NCI-H146 treated with DMSO at 0.1 percent for 48 hours (cell line): Measurements from ENCODE around the gene FLOT2.
"Not testable (repeated sequence)": the region's sequence is repeated elsewhere in the genome, so short reads cannot be mapped to it uniquely, and the experiment has no call there.

ENCODE experiments used
- DNase-seq: peaks from one replicate; lab custom pipeline; 2025; ENCODE audit not compliant: unreplicated experiment; lab: John Stamatoyannopoulos, UW

Gene FLOT2

GRCh38 chr17:28853295-28853694 lies 44.2 kb downstream of the FLOT2 start:
- DNase-seq, result no peak

DNA sequence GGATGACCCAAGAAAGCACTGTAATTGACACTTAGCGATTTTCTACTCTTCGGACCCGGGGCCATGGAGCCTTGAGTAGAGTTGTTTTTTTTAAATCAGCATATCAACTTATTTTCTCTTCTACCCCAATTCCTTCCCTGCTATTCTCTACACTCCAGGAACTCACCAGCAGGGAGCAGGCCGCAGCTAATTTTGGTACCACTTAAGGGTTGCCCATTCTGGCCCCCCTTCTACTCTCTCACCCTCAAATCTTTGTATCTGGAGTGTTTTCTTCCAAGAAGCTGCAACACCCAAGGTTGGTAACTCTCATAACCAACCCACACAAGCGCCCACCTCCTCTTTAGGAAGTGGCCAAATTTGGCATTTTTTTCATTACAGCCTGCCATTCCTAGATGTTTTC lies 48.3 kb downstream of the FLOT2 start:
- no peak for DNase-seq

DNA sequence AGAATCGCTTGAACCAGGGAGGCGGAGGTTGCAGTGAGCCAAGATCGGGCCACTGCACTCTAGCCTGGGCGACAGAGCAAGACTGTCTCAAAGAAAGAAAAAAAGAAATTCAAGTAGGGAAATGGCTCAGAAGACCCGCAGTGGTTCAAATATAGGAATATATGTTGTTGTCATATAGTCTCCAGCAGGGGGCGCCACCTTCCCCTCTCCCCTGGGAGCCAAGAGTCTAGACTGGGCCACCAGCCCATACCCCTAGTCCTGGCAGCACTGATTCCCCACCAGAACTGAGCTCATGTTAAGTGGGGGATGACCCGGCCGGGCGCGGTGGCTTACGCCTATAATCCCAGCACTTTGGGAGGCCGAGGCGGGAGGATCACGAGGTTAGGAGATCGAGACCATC lies 48.9 kb downstream of the FLOT2 start:
- not testable (repeated sequence) for DNase-seq

DNA sequence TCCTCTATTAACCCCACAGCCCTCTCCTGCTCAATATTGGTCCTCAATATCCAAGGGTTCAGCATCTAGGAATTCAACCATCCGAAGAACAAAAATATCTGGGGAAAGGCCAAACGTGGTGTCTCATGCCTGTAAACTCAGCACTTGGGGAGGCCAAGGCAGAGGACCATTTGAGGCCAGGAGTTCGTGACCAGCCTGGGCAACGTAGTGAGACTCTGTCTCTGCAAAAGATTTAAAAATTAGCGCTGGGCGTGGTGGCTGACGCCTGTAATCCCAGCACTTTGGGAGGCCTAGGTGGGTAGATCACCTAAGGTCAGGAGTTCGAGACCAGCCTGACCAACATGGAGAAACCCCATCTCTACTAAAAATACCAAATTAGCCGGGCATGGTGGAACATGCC lies 50.8 kb downstream of the FLOT2 start:
- DNase-seq, result not testable (repeated sequence)

- DNase-seq, result no peak
Measured at GRCh38 chr17:28846231-28846630, 51.3 kb downstream of the FLOT2 start.

DNA sequence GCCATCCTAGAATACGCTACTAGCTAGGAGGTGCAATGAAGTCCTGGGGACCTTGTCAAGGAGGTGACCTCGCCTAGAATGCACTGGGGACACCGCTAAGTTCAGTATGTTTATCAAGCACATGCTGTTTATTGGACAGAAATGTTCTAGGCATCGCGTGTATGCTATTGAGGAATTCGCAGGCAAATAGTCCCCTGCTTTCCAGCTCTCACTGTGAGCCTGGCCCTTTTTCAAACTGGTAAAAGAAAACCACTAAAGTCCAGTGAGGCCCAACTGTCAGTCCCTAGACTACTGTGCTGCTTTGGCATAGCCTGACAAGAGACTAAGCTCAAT lies 53.8 kb downstream of the FLOT2 start:
- no peak for DNase-seq

GRCh38 chr17:28842282-28843012 lies 55.1 kb downstream of the FLOT2 start, which contains the start of gene FAM222B:
Gene FAM222B, minus strand, starts transcription at chr17:28842790. Its CDS starts 76,123 bp downstream, at chr17:28766667.
- peak; percentile 80 for DNase-seq

DNA sequence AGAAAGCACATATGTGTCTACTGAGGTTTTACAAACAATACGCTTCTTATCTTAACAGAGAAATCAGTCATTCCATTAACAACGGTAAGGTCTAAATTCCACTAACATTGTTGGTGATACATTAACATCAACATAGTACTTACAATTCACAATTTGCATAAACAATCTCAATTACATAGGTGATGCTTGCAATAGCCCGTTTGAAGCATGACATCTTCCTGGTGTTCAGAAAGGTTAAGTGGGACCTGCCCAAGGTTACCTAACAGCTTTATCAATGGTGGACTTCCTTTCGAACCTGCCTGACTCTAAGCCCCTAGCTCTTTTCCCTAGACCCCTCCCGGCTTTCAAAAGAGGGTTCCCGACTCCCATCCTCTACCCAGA lies 55.6 kb downstream of the FLOT2 start:
- DNase-seq, result peak; percentile 27

DNA sequence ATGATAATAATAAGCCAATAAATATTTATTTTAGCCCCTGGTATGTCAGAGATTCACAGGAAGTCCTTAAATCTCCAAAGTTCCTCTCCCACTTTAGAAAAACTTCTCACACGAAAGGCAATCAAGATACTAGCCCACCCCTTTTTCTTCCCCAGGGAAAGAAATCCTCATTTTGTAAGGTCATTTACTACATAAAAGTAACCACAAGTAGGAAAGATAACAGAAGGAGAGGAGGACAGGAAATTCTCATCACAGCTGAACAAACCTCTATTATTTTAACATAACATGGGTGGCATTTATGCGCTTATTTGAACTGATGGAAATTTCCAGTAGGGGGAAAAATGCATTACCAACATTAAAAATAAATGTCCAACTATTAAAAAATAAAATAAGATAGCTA lies 58.3 kb downstream of the FLOT2 start:
- DNase-seq, result no peak

DNA sequence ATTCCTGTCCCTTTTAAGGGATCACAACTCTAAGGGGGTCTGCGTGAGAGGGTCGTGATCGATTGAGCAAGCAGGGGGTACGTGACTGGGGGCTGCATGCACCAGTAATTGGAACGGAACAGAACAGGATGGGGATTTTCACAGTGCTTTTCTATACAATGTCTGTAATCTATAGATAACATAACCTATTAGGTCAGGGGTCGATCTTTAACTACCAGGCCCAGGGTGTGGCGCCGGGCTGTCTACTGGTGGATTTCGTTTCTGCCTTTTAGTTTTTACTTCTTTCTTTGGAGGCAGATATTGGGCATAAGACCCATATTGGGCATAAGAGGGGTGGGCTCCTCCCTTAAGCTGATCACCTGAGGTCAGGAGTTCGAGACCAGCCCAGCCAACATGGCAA lies 61.0 kb downstream of the FLOT2 start:
- not testable (repeated sequence) for DNase-seq

DNA sequence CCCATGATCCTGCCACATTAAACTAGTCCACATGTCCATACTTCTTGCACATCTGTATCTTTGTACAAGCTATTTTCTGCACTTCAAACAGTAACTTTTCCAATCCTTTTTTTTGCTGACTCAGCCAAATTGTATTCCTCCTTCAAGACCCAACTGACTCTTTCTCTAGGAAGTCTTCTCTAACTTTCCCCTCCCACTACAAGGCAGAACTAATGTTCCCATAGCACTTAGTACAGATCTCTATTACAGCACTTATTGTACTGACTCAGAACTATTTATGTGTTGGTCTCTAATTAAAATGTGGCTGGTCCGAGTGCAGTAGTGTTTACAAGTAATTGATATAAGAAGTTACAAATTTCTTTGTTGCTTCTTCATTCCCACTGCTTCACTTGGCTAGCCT lies 63.1 kb downstream of the FLOT2 start:
- DNase-seq, result no peak
